GM12873 (cell line): ENCODE data around the gene MOB3B.

ENCODE experiments used
- TF ChIP-seq, protein P1 (sequence below): IDR thresholded peaks from 2 replicates; pipeline ENCODE4 v1.5.1; 2012; ENCODE audit warnings: low read depth, mild to moderate bottlenecking, moderate library complexity, low read length, control low read depth; ENCODE audit not compliant: insufficient read depth; ENCODE audit errors: missing control alignments

Gene MOB3B

DNA sequence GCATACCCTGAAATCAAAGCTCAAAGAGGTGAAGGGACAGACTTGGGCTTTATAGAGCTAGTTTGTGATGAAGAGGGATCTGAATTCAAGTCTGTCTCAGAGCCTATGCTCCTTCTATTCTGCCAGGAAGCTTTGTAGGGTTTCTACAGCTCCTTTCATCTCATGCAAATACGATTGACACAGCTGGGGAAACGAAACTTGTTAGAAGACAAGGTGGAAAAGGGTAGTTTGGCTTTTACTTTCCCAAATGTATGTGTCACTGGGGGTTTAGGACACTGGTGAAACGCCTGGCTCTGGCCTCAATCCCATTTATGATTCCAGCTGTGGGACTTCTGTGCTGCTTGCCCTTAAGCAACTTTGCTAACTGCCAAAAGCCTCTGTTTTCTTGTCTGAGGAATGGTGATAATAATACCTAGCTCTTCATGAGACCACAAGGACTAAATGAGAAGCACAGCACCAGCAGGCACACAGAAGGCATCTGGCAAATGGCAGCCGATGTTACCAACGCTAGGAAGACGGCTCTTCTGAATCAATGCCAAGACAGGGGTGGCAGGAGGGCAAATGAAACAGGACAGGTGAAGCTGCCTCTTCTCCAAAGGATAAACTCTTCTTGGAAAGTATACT, 162.3 kb downstream of the MOB3B start:
- TF ChIP-seq, protein P1, sequence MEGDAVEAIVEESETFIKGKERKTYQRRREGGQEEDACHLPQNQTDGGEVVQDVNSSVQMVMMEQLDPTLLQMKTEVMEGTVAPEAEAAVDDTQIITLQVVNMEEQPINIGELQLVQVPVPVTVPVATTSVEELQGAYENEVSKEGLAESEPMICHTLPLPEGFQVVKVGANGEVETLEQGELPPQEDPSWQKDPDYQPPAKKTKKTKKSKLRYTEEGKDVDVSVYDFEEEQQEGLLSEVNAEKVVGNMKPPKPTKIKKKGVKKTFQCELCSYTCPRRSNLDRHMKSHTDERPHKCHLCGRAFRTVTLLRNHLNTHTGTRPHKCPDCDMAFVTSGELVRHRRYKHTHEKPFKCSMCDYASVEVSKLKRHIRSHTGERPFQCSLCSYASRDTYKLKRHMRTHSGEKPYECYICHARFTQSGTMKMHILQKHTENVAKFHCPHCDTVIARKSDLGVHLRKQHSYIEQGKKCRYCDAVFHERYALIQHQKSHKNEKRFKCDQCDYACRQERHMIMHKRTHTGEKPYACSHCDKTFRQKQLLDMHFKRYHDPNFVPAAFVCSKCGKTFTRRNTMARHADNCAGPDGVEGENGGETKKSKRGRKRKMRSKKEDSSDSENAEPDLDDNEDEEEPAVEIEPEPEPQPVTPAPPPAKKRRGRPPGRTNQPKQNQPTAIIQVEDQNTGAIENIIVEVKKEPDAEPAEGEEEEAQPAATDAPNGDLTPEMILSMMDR = no peak

DNA sequence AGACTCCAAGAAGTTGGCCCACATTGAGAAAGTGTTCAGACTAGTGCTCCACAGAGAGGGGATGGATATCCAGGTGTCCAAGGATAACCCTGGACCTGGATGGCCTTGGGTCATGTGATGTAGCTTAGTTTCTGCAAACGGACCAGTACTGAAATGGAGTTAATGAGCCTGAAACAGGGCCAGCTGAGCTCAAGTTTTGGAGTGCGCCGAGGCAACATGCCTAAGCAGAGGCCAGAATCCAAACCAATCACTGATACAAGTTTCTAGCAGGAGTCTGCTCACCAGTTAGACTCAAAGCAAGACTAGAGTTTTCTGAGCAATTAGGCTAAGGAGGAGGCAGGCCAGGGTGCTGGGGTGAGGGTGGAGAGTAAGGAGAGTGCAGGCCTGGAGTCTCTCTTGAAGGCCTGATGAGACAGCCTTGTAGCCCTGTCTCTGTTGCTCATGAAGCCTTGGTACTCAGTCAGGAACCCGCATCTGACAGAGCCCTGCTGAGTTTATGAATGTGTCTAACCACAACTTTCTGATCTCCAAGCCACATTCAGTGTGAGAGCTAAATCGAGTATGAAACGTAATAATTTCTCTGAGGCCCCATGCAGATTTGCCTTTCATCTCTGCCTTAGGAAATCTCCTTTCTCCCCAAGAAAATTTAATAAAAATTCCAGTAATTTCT, 163.8 kb downstream of the MOB3B start:
- TF ChIP-seq, protein P1 = no peak

- TF ChIP-seq, protein P1 = no peak
Observed at GRCh38 chr9:27362447-27363210, 167.0 kb downstream of the MOB3B start.

DNA sequence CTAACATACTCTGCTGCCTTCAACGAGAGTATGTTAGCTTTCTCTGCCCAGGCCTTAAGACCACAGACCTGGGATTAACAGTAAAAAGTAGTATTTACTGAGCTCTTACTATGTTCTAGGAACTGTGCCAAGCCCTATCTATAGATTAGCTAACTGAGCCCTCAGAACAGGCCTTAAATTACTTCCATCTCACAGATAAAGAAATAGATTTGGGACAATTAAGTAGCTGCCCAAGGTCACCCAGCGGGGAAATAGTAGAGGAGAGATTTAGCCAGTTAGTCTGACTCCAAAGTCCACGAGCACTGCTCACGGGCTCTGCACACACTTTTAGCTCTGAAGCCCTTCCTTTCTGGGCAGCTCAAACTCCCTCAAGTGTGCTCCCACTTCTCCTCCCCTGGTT, 168.1 kb downstream of the MOB3B start:
- TF ChIP-seq, protein P1 = no peak

- TF ChIP-seq, protein P1 = no peak
Observed at GRCh38 chr9:27359763-27360162, 169.9 kb downstream of the MOB3B start.

DNA sequence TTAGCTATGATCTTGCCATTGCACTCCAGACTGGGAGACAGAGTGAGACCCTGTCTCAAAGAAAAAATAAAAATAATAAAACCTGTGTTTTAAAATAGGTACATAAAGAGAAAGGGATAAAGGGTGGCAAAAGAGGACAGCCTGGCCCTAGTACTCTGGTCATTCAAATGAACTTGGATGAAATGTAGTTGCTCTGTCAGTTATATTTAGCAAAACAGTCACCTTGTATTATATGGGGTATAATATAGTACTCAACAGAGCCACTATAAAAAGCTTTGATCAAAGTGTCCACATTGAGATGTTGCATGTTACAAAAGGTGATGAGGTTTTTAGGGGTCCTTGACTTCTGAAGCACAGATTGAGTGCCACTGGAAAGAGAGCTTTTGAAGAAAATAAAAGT, 171.6 kb downstream of the MOB3B start:
- TF ChIP-seq, protein P1 = no peak

GRCh38 chr9:27356446-27356845, 173.2 kb downstream of the MOB3B start:
- TF ChIP-seq, protein P1 = no peak
